GM18907 (cell line): ENCODE measurements around the gene LPGAT1.
A peak's percentile ranks its signal among the peaks of the same experiment; 100 is the strongest.

Experiments used
- ATAC-seq: cut with Tn5 transposase; IDR thresholded peaks from one replicate; pipeline ENCODE4 v1.9.1; 2021; ENCODE audit warnings: mild to moderate bottlenecking, moderate library complexity; ENCODE audit not compliant: unreplicated experiment

The LPGAT1 gene

GRCh38 chr1:211764701-211765100, 65.9 kb downstream of the LPGAT1 start:
- no peak for ATAC-seq

GRCh38 chr1:211762206-211762605, 68.4 kb downstream of the LPGAT1 start:
- no peak for ATAC-seq

- no peak for ATAC-seq
Observed at GRCh38 chr1:211761400-211761799, 69.2 kb downstream of the LPGAT1 start.

DNA sequence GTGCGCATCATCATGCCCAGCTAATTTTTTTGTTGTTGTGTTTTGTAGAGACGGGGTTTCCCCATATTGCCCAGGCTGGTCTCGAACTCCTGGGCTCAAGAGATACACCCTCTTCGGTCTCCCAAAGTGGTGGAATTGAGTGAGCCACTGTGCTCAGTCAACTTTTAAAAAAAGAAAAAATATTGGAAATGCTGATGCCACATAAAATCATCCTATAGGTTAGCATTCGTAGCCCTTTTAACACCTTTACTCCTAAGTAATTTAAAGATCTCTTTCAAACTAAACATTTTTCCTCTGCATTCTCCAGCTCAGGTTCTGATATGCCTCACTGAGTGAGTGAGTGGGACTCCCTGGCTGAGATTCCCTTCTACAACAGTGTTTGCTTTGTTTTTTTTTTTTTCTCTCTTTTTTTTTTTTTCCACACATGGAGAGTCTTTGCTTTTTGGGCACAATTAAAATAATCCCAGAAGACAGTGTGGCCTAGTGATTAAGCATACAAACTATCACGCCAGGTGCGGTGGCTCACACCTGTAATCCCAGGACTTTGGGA, 74.0 kb downstream of the LPGAT1 start:
- no peak for ATAC-seq

- no peak for ATAC-seq
Observed at GRCh38 chr1:211753649-211754251, 76.8 kb downstream of the LPGAT1 start.

DNA sequence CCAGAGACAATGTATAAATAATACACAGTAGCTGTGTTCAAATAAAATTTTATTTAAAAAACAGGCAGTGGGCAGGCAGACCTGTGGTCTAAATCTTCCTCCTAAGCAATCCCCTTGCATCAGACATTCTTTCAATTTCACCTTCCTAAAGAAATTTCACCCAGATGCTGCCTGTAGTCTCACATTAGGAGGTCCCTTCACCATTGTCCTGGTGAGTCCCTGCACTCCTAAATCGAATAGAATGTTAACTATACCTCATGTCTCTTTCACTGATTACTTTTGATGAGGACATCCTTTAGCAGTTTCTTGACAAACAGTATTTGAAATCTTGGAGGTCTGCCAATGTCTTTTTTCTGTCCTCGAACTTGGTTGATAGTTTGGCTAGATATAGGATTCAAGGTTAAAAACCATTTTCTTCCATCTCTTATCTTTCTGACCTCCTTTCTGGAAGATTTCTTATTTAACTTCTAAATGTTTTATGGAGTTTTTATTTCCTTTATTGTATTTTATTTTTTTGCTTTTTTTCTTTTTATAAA, 77.5 kb downstream of the LPGAT1 start:
- no peak for ATAC-seq

GRCh38 chr1:211752317-211752716, 78.2 kb downstream of the LPGAT1 start:
- no peak for ATAC-seq

DNA sequence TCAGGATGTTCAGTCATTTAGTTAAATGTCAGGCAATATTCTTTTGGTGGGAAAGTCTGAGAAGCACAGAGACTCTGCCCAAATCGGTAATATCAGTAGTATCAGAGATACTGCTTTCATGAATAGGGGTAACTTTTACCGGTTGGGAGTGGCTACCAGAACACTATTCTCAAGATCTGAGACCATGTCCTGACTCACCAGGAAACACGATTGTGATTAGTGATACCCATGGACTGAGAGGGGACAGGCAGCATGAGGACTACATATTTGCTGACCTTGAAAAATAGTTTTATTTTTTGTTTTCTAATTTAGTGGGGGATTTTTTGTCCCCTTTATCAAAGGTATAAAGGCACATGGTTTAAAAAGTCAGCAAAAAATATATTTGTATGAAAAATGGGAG, 79.1 kb downstream of the LPGAT1 start:
- ATAC-seq = no peak

- no peak for ATAC-seq
Observed at GRCh38 chr1:211750599-211750998, 80.0 kb downstream of the LPGAT1 start.

DNA sequence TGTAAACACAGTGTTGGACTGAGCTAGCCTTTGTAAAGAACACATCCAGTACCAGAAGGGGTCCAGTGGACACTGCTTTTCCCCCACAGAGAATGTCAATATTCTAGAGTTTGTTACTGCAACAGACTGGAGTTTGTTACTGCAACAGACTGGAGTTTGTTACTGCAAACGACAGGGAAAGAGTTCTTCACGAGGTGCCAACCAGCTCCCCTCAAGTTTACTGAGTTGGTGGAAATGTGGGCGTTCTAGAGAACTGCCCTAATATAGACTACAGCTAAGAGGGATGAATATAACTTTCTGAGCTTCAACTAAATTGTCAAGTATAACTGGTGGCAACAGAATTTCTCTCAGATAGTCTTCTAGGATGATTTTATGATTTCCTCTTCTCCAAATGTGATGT, 81.3 kb downstream of the LPGAT1 start:
- no peak for ATAC-seq

- no peak for ATAC-seq
Observed at GRCh38 chr1:211748810-211749209, 81.8 kb downstream of the LPGAT1 start.

GRCh38 chr1:211742889-211743529, 87.6 kb downstream of the LPGAT1 start:
- ATAC-seq = no peak

DNA sequence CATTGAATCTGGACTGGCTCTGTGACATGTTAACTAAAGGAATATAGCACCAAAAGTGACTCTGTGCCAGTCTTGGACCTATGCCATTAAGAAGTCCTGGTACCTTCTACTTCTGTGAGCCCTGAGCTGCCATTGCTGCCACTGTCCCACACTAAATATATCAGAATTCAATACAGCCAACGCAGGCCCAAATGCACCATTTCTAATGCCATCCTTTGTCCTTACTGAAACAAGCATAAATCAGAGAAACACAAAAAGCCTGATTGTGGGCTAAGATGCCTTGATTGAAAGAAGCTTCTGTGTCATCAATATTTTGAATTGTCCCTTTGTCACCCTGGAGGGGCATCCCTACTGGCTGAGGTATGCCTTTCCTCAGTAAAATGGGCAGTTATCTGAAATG, 88.3 kb downstream of the LPGAT1 start:
- no peak for ATAC-seq

- no peak for ATAC-seq
Observed at GRCh38 chr1:211741788-211742187, 88.8 kb downstream of the LPGAT1 start.

DNA sequence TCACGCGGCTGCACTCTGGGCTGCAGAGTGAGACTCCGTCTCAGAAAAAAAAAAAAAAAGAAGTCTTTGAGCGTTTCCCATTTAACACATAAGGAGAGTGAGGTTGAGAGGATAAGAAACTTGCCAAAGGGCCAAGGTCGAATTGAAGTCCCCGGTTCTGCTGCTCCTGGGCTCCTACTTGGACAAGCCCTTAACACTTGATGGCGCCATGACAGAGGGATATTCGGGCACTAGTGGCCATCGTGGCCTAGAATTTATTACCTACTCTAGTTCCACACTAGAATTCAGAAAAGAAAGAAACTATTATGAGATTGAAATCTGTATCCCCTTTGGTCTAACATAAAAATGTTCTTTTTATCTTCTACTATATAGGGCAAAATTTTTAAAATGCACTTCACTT, 89.4 kb downstream of the LPGAT1 start:
- no peak for ATAC-seq

- peak; percentile 42 for ATAC-seq
Observed at GRCh38 chr1:211739671-211740411, 90.7 kb downstream of the LPGAT1 start.

DNA sequence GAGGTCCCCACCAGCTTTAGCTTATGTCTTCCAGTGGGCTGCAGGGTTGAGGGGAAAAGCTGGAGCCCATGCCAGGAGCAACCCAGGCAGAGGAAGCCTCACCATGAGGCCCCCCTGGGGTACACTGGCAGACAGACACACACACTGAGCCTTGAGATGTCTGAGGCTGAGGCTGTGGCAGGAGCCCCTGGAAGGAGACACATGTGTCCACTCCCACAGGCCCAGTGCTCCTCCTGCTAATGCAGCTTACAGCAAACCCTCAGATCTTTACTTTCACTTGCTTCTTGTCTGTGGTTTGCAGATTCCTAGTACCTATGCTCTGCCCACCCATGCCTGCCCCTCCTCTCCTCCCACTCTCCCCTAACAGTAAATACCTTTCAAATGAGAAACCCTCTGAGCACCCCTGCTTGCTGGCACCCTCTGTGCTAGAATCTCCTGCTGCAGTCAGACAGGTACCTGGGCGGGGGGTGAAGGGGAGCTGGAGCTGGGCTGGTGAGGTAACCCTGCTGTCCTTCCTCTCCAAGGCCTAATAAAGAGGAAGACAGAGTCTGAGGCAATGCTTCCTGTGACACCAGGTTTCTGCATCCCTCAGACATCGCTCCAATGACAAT, 91.8 kb downstream of the LPGAT1 start:
- ATAC-seq = no peak

DNA sequence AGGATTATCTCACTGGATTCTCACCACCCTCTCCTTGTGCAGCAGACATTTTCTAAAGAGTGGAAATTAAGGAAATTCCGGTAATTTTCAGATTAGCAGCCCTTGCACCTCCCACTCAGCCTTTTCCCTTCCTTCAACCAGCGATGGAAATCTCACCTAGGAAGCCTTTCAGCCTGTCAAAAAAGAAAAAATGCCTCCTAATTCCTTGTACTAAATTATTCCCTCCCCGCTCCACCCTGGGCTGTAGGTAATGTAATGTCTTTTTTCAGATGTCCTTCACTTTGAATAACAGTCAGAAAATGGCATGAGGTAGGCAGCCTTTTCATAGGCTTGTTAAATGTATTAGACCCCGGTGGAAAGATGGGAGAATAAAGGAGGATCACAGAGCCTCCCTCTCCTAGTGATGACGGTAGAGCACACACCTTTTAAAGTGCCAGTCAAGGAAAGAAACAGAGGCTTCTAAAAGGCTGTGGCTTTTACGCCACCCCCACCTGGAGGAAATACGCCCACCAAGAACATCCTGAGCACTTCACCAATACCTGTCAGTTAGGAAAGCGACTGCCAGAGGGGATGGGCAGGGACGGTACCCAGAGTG, 92.4 kb downstream of the LPGAT1 start:
- ATAC-seq = no peak

DNA sequence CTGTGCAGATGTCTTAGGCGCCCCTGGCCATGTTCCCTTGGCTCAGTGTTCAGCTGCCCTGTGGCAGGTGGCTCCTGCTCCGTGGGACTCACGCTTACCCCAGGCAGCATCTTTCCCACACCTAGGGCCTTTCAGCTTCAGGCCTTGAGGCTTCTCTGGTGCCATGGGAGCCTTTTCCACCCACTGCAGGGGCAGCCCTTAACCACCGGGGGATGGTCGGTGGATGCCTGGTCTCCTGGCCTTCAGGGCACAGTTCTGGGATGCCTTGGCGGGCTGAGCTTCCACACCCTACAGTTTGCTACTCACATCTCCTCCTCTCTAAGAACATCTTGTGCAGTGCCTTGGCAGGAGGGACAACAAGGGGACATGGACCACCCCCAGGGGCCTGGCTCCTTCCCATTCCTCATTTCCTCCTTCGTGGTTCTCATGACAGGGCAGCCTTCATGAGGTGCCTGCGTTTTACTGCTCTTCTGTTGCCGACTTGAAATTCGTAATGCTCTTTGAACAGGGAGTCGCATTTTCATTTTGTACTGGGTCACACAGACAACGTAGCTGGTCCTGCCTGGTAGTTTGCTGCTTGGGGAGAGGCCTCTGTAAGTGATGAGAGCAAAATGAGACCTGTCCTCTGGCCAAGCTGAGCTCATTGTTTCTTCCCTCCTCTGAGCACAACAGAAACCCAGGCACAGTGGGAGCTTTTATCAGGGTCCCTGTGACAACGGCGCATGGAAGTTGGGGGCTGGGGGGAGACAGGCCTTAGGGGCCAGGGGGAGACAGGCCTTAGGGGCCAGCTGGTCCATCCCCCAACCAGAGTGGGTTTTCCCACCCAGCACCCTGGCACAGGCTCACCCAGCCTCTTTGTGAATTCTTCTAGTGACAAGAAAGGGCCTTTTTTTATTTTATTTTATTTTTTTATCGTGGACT, 93.2 kb downstream of the LPGAT1 start:
- no peak for ATAC-seq
